Measurements from ENCODE around the gene LAMA3.

LAMA3 gene

DNA sequence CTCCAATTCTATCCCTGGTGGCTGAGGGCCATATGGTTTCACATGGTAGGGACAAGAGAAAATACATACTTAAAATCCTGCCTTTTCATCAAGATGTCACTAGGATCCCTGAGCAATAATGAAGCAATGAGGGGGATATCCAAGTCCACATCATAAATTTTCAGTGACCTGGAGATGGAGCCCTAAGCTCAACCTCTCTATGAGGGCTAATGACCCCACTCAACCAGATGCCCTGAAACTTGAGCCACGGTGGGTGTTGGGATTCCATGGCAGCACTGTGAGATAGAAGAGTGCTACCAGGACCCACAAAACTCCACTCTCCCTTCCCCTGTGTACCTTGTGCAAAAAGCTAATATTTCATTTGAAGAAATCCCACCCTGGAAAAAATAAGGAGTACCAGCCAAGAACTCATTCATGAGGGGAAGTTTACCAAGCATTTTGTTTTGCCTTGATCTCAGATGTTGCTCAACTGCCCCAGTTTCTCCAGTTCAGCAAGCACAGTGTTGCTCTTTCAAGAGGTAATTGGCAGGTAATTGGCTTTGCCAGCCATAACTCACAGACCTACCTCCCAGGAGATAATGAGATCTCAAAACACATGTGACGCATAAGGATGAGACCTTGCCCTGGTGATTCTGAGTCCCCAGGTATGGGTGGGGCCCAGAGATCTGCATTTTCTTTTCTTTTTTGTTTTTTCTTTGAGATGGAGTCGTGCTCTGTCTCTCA lies 274.4 kb downstream of the LAMA3 start:
- no peak overlapping the region for H3K9ac ChIP-seq
- no peak overlapping the region for H3K4me3 ChIP-seq
- no peaks in the 10 kb centered on the region for H3K27me3 ChIP-seq
- no peak overlapping the region for H3K4me2 ChIP-seq
- H3K27ac ChIP-seq: no peak overlapping the region
- no peak for TF ChIP-seq Cebpa-rat (IDR thresholded peaks at IDR 0.05)
- H3K36me3 ChIP-seq: no peaks in the 10 kb centered on the region
- H3K9me3 ChIP-seq: no peaks in the 10 kb centered on the region
- H4K20me1 ChIP-seq: no peaks in the 10 kb centered on the region
- H3K4me1 ChIP-seq: peaks cover 22% of the 10 kb centered on the region

DNA sequence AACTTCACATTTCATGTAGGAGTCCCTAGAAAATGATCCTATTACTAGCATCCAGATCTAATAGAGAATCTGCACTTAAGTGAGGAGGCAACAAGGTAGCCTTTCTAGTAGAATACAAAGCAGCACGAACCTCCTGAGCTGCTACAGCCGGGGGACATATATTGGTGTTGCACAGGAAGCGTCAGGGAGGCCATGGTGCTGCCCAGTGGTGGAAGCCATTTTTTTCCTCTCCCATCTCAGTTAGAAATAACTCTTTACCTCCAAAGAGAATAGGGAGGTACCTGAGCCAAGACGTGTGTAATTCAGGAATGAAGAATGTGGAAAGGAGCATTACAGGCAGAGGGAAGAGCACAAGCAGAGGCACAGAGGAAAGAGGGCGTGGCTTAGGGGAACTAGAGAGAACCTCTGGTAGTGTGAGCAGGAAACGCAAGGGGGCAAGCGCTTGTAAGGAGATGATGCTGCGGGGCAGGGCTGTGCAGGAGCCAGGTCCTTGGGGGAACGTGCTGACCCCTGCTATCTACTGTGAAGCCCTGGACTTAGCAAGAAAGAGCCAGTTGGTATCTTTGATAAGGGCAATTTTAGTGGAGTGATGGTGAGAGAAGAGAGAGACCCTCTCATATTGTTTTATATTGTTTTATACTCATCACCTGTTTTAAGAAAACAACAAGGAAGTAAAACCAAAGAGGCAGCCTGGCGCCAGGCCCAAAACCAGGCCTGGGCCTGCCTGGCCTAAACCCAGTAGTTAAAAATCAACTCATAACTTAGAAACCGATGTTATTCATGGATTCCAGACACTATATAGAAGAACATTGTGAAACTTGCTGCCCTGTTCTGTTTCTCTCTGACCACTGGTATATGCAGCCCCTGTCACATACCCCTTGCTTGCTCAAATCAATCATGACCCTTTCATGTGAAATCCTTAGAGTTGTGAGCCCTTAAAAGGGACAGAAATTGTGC lies 275.3 kb downstream of the LAMA3 start:
- Histone ChIP-seq H3K4me3 (no peak overlapping the region), H3K4me2 (no peak overlapping the region), H4K20me1 (no peaks in the 10 kb centered on the region), H3K27me3 (no peaks in the 10 kb centered on the region), H3K4me1 (peaks cover 22% of the 10 kb centered on the region), H3K36me3 (no peaks in the 10 kb centered on the region), H3K27ac (no peak overlapping the region), H3K9me3 (no peaks in the 10 kb centered on the region), H3K9ac (no peak overlapping the region)
- no peak for TF ChIP-seq Cebpa-rat (IDR thresholded peaks at IDR 0.05)

DNA sequence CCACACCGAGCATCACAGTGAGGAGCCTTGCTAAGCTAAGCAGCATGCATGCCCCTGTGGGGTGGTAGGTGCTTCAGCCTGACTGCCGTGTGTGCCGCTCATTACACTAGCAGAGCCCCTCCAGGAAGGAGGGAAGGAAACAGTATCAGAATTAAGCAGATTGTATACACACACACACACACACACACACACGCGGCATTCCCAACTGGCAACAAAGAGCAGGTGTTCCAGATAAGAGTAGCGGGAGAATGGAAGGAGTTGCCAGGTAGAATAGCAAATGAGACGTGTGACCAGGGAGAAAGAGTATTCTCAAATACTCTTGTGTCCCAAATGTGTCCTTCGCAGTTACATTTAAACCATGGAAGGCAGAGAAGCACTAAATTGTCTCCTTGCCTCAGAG lies 277.7 kb downstream of the LAMA3 start:
- Histone ChIP-seq H4K20me1 (no peaks in the 10 kb centered on the region), H3K4me1 (peaks cover 44% of the 10 kb centered on the region), H3K27ac (no peak overlapping the region), H3K4me3 (no peak overlapping the region), H3K27me3 (no peaks in the 10 kb centered on the region), H3K4me2 (peak overlapping the region; percentile 77), H3K36me3 (no peaks in the 10 kb centered on the region), H3K9ac (no peak overlapping the region), H3K9me3 (0 out of 2 replicates have a peak, but pooled peaks cover 3% of the 10 kb centered on the region)
- TF ChIP-seq Cebpa-rat (IDR thresholded peaks at IDR 0.05): no peak

DNA sequence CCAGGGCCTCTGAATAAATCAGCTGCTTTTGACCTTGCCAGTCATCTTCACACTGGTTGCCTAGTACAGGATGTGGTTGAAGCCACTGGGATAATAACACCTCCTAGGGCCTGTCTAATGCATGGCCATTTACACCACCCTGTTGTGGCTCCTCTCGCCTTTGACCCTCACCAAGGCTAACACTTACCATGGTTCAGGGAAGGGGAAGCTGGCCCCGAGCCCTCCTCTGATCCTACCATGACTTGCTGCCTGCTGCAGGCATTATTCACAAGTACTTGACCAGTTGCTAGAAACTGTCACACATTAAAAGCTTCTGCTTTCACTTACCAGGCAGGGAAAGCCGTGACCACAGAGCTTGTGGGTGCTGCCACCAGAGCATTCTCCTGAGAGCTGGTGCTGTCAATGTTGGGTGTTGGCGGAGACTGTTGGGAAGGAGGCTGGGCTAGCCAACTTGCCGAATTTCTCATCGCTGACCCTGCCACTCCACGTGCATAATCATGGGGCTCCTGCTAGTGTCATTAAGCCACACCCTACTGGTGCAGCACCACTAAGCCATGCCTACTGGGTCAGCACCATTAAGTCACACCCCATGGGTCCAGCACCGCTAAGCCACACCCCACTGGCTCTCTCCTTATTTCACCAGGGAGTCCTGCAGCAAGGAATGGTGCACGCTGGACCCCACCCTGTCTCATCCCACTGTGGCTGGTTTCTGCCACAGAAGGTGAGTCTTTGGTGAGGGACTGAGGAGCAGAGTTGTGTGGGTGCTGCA lies 278.3 kb downstream of the LAMA3 start:
- TF ChIP-seq Cebpa-rat (IDR thresholded peaks at IDR 0.05): no peak
- Histone ChIP-seq H3K9me3 (0 out of 2 replicates have a peak, but pooled peaks cover 3% of the 10 kb centered on the region), H3K9ac (no peak overlapping the region), H3K4me3 (no peak overlapping the region), H4K20me1 (no peaks in the 10 kb centered on the region), H3K36me3 (no peaks in the 10 kb centered on the region), H3K4me1 (peaks cover 44% of the 10 kb centered on the region), H3K27ac (0 out of 2 replicates have a peak overlapping the region, but pooled peaks have one; percentile 20), H3K4me2 (peak overlapping the region; percentile 77), H3K27me3 (no peaks in the 10 kb centered on the region)

DNA sequence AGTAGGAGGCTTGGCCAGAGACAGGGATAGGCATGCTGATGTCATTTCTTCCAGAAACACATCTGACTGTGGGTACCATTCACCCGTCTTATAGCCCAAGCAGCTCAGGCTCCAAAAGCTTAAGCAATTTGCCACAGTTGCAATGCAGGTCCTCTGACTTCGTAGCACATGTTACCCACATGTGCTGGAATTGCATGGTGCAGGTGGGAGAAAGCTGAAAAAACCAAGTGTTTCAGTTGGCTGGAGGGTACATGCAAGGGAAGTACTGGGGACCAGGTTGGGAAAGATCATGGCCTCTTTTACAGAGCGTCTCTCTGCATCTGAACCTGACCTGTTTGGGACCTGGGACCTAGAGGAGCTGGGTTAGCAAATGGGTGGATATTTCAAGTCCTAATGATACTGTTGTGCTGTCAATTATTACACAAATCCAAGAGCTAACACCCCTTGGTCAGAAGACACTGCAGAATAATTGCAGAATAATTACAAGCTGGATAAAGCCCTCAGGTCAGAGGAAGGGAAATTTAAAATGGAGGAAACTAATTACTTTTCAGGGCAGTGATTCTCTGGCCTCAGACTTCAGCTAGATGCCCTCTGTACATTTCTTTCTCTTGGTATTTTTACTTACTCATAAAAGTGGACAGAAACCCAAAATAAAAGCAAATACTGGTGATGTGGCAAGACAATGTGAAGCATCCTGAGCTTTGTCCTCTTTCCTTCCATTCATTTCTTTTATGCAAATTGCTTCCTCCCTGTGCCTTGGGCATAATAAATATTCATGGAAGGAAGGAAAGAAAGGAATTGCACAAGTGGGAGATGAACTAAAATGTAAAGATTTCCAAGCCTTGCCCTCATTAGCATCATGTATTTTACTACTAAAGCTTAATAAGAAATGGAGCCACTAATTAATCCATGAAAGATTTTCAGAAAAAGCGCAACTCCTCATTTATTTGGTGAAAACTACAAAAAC lies 279.7 kb downstream of the LAMA3 start:
- TF ChIP-seq Cebpa-rat (IDR thresholded peaks at IDR 0.05): no peak
- H3K4me1 ChIP-seq: peaks cover 44% of the 10 kb centered on the region
- H4K20me1 ChIP-seq: no peaks in the 10 kb centered on the region
- no peak overlapping the region for H3K4me3 ChIP-seq
- 0 out of 2 replicates have a peak, but pooled peaks cover 3% of the 10 kb centered on the region for H3K9me3 ChIP-seq
- no peak overlapping the region for H3K9ac ChIP-seq
- no peaks in the 10 kb centered on the region for H3K27me3 ChIP-seq
- H3K4me2 ChIP-seq: peak overlapping the region; percentile 77
- no peaks in the 10 kb centered on the region for H3K36me3 ChIP-seq
- H3K27ac ChIP-seq: no peak overlapping the region

DNA sequence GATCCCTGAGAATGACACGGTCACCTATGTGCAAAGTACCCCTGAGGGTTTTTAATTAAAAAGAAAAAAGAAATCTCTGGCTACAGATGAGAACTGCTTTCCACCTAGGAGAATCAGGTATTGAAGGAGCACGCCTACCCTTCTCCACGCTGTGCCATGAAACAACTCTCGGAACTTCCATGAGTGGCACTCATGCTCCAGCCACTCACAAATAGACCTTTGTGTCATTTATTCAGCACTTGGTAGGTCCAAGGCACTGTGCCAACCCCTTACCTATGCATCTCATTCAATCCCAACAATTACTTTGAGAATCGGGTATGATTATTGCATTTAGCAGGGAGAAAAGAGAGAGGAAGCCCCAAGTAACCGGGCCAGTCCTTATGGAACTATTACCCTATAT lies 280.4 kb downstream of the LAMA3 start:
- Histone ChIP-seq H3K4me3 (no peak overlapping the region), H3K9ac (no peak overlapping the region), H3K27me3 (no peaks in the 10 kb centered on the region), H4K20me1 (no peaks in the 10 kb centered on the region), H3K27ac (no peak overlapping the region), H3K4me1 (peaks cover 44% of the 10 kb centered on the region), H3K4me2 (peak overlapping the region; percentile 57), H3K9me3 (peaks cover 5% of the 10 kb centered on the region; the same call in 1 of the 2 replicates), H3K36me3 (no peaks in the 10 kb centered on the region)
- TF ChIP-seq Cebpa-rat (IDR thresholded peaks at IDR 0.05): no peak

DNA sequence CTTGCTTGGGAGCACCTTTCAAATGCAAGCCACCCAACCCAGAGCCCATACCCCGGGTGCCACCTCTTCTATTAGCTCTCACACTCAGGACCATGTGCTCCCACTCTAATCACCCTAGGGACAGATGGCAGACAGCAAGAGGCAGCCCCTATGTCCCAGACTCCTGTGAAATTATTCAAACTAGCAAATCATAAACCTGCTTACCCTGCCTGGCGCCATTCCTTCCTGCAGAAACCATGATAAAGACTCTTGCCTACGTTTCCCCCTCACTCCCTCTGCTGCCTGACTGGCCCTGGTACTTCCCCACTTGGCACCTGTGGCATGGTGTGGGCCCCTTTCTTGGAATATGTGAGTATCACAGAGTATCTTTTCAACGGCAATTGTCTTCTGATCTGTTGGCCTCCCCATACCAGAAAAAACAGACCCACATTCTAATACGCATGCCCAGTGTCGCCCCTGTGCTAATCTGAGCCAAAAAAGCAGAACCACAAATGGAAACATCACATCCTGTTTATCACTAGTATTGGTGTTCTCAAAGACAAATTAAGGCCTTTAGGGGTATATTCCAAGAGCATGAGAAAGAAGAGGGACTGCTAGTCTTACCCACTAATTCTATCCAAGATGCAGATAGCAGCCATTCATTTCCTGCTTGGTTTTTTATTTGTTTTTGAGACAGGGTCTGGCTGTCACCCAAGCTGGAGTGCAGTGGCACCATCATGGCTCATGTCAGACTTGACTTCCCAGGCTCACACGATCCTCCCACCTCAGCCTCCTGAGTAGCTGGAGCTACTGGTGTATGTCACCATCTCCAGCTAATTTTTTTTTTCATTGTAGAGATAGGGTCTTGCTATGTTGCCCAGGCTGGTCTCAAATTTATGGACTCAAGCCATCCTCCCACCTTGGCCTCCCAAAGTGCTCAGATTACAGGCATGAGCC lies 281.2 kb downstream of the LAMA3 start:
- Histone ChIP-seq H3K27me3 (no peaks in the 10 kb centered on the region), H3K4me3 (no peak overlapping the region), H3K27ac (peak overlapping the region; percentile 58), H3K9ac (no peak overlapping the region), H4K20me1 (no peaks in the 10 kb centered on the region), H3K36me3 (no peaks in the 10 kb centered on the region), H3K4me1 (peaks cover 44% of the 10 kb centered on the region), H3K4me2 (peak overlapping the region; percentile 57), H3K9me3 (peaks cover 10% of the 10 kb centered on the region; the same call in 1 of the 2 replicates)
- TF ChIP-seq Cebpa-rat (IDR thresholded peaks at IDR 0.05): no peak

DNA sequence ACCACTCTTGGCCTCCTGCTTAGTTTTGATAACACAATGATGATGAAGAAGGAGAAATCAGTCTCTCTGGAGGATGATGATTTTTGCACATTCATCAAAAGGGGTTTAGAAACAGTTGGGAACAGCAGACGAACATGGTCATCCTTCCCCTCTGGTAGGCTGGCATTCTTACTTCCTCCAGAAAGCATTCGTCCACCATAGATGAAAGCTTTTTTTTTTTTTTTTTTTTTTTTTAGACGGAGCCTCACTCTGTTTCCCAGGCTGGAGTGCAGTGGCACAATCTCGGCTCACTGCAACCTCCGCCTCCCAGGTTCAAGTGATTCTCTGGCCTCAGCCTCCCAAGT lies 281.8 kb downstream of the LAMA3 start:
- Histone ChIP-seq H3K9ac (no peak overlapping the region), H4K20me1 (no peaks in the 10 kb centered on the region), H3K27ac (peak overlapping the region; percentile 58; the same call in 1 of the 2 replicates), H3K4me1 (peaks cover 44% of the 10 kb centered on the region), H3K4me2 (peak overlapping the region; percentile 57), H3K27me3 (no peaks in the 10 kb centered on the region), H3K36me3 (no peaks in the 10 kb centered on the region), H3K4me3 (no peak overlapping the region), H3K9me3 (peaks cover 10% of the 10 kb centered on the region; the same call in 1 of the 2 replicates)
- TF ChIP-seq Cebpa-rat (IDR thresholded peaks at IDR 0.05): no peak

Measured in BLaER1 (cell line).